H9 (cell line): ENCODE measurements around the gene NUP160. TPM values are rescaled to one million over a fixed set of nuclear protein-coding genes. Genes with fewer than 3 reads are reported as not detected.
"Not testable (repeated sequence)": the region's sequence is repeated elsewhere in the genome, so short reads cannot be mapped to it uniquely, and the experiment has no call there.

Source experiments
- DNase-seq: peaks from one replicate; pipeline ENCODE4 v3.0.0-alpha.2; 2017
- H2AFZ ChIP-seq: one replicate; pipeline ENCODE4 v1.6.1; 2013; ENCODE audit warnings: mild to moderate bottlenecking, low read length, control low read depth, moderate library complexity
- H2AK5ac ChIP-seq: 2 replicates; pipeline ENCODE4 v1.6.1; 2013; ENCODE audit warnings: low read length, control low read depth, mixed read lengths; ENCODE audit not compliant: insufficient read length
- H2BK120ac ChIP-seq: one replicate; pipeline ENCODE4 v1.6.1; 2013; ENCODE audit warnings: low read depth, mild to moderate bottlenecking, low read length, control low read depth, inconsistent platforms; ENCODE audit not compliant: poor library complexity, severe bottlenecking
- H2BK12ac ChIP-seq: 2 replicates; pipeline ENCODE4 v1.6.1; 2013; ENCODE audit warnings: low read length, control low read depth, mixed read lengths, low read depth; ENCODE audit not compliant: insufficient read length
- H2BK15ac ChIP-seq: 2 replicates; pipeline ENCODE4 v1.6.1; 2013; ENCODE audit warnings: low read depth, low read length, control low read depth
- H2BK20ac ChIP-seq: one replicate; pipeline ENCODE4 v1.6.1; 2013; ENCODE audit warnings: low read depth, mild to moderate bottlenecking, low read length, control low read depth, inconsistent platforms; ENCODE audit not compliant: poor library complexity, severe bottlenecking
- H2BK5ac ChIP-seq: 2 replicates; pipeline ENCODE4 v1.6.1; 2013; ENCODE audit warnings: low read length, control low read depth, mixed read lengths; ENCODE audit not compliant: insufficient read length
- H3K14ac ChIP-seq: 2 replicates; pipeline ENCODE4 v1.6.1; 2013; ENCODE audit warnings: low read length, control low read depth; ENCODE audit not compliant: insufficient read depth
- H3K18ac ChIP-seq: 2 replicates; pipeline ENCODE4 v1.6.1; 2013; ENCODE audit warnings: low read depth, mild to moderate bottlenecking, mixed read lengths, low read length, control low read depth; ENCODE audit not compliant: insufficient read length
- H3K23ac ChIP-seq: 2 replicates; pipeline ENCODE4 v1.6.1; 2013; ENCODE audit warnings: low read length, control low read depth, mixed read lengths, low read depth; ENCODE audit not compliant: insufficient read length
- H3K23me2 ChIP-seq: 2 replicates; pipeline ENCODE4 v1.6.1; 2013; ENCODE audit warnings: low read depth, mild to moderate bottlenecking, mixed read lengths, low read length, control low read depth; ENCODE audit not compliant: insufficient read length, poor library complexity, severe bottlenecking
- H3K27ac ChIP-seq: 2 replicates; pipeline ENCODE4 v1.5.1; 2013; ENCODE audit warnings: low read length, control low read depth, mixed read lengths, low read depth; ENCODE audit not compliant: insufficient read length
- H3K27me3 ChIP-seq: 2 replicates; pipeline ENCODE4 v1.6.1; 2013; ENCODE audit warnings: low read length, control low read depth, inconsistent platforms; ENCODE audit not compliant: insufficient read depth
- H3K4ac ChIP-seq: 2 replicates; pipeline ENCODE4 v1.6.1; 2013; ENCODE audit warnings: low read depth, mild to moderate bottlenecking, control low read depth, inconsistent platforms, low read length, moderate library complexity
- H3K4me1 ChIP-seq: 2 replicates; pipeline ENCODE4 v1.6.1; 2013; ENCODE audit warnings: low read length, control low read depth, inconsistent platforms; ENCODE audit not compliant: insufficient read depth
- H3K4me2 ChIP-seq: 2 replicates; pipeline ENCODE4 v1.6.1; 2013; ENCODE audit warnings: low read length, control low read depth, mixed read lengths; ENCODE audit not compliant: insufficient read length, insufficient read depth
- H3K56ac ChIP-seq: 2 replicates; pipeline ENCODE4 v1.6.1; 2013; ENCODE audit warnings: low read depth, mild to moderate bottlenecking, mixed read lengths, low read length, control low read depth; ENCODE audit not compliant: insufficient read length
- H3K79me1 ChIP-seq: 2 replicates; pipeline ENCODE4 v1.6.1; 2013; ENCODE audit warnings: low read depth, mild to moderate bottlenecking, moderate library complexity, low read length, control low read depth, inconsistent platforms; ENCODE audit not compliant: insufficient read depth, poor library complexity, severe bottlenecking
- H3K79me2 ChIP-seq: 2 replicates; pipeline ENCODE4 v1.6.1; 2013; ENCODE audit warnings: low read length, control low read depth, inconsistent platforms; ENCODE audit not compliant: insufficient read depth
- H3K9ac ChIP-seq: 2 replicates; pipeline ENCODE4 v1.6.1; 2013; ENCODE audit warnings: low read length, control low read depth, mixed read lengths; ENCODE audit not compliant: insufficient read length; ENCODE audit errors: extremely low read depth
- H3K9me3 ChIP-seq: one replicate; pipeline ENCODE4 v1.6.1; 2013; ENCODE audit warnings: low read depth, low read length, inconsistent platforms; ENCODE audit not compliant: control insufficient read depth
- H3T11ph ChIP-seq: one replicate; pipeline ENCODE4 v1.6.1; 2013; ENCODE audit warnings: mild to moderate bottlenecking, low read length, control low read depth, inconsistent platforms
- H4K20me1 ChIP-seq: one replicate; pipeline ENCODE4 v1.6.1; 2013; ENCODE audit not compliant: control insufficient read depth, insufficient read length, insufficient read depth
- H4K5ac ChIP-seq: 2 replicates; pipeline ENCODE4 v1.6.1; 2013; ENCODE audit warnings: low read depth, mild to moderate bottlenecking, mixed read lengths, low read length, control low read depth; ENCODE audit not compliant: insufficient read length
- H4K8ac ChIP-seq: replicated peaks from 2 replicates; pipeline ENCODE4 v1.6.1; 2013; ENCODE audit warnings: low read length, control low read depth, mixed read lengths, low read depth; ENCODE audit not compliant: insufficient read length
- H4K91ac ChIP-seq: 2 replicates; pipeline ENCODE4 v1.6.1; 2013; ENCODE audit warnings: low read depth, mild to moderate bottlenecking, moderate library complexity, mixed read lengths, low read length, control low read depth; ENCODE audit not compliant: insufficient read length
- H3K27ac Mint-ChIP-seq, 3 experiments: 2 replicates in 2 of 3; 3 replicates in 1 of 3; pipeline ENCODE4 v1.8.0; 2020 to 2021; ENCODE audit warnings: mixed read lengths in 3 of 3, mild to moderate bottlenecking in 1 of 3, moderate library complexity in 1 of 3
- H3K27me3 Mint-ChIP-seq: 2 replicates; pipeline ENCODE4 v1.8.0; 2021; ENCODE audit warnings: low read depth, mild to moderate bottlenecking, moderate library complexity, mixed read lengths
- H3K36me3 Mint-ChIP-seq, 3 experiments: 2 replicates in 2 of 3; 3 replicates in 1 of 3; pipeline ENCODE4 v1.8.0; 2020 to 2021; ENCODE audit warnings: low read depth in 3 of 3, mixed read lengths in 3 of 3; ENCODE audit not compliant: insufficient read depth in 1 of 3
- H3K4me1 Mint-ChIP-seq, 2 experiments: 2 replicates each; pipeline ENCODE4 v1.8.0; 2020; ENCODE audit warnings: mixed read lengths in 2 of 2
- H3K4me3 Mint-ChIP-seq, 2 experiments: 2 replicates in 1 of 2; 3 replicates in 1 of 2; pipeline ENCODE4 v1.8.0; 2020 to 2021; ENCODE audit warnings: mild to moderate bottlenecking in 2 of 2, mixed read lengths in 2 of 2, moderate library complexity in 1 of 2
- H3K9me3 Mint-ChIP-seq, 2 experiments: 2 replicates in 1 of 2; 3 replicates in 1 of 2; pipeline ENCODE4 v1.8.0; 2020; ENCODE audit warnings: mild to moderate bottlenecking in 2 of 2, mixed read lengths in 2 of 2, moderate library complexity in 1 of 2
- CTCF ChIP-seq: fragments of 200-600 bp; sonication (generic); conservative IDR thresholded peaks from 3 replicates; pipeline ENCODE4 v1.8.0; 2021; ENCODE audit warnings: antibody characterized with exemption, mild to moderate bottlenecking
- WGBS: extraction: QIAGEN DNeasy Blood & Tissue Kit; methylation state at CpG from one replicate; pipeline ENCODE4 v1.1.7; 2013; ENCODE audit warnings: missing lambda C conversion rate, low lambda C conversion rate, mixed read lengths; ENCODE audit not compliant: insufficient read length; ENCODE audit errors: extremely low coverage; 5-methylcytosine and 5-hydroxymethylcytosine counted together
- total RNA-seq: library from RNA; stranded (reverse); gene quantifications from 2 replicates; pipeline ENCODE4 v1.2.1, GENCODE V29; 2021

NUP160 gene
- total RNA-seq, 1 experiment from 2014 or later = 86.1 TPM

- Histone ChIP-seq H3K79me1 (peaks cover 2% of the 10 kb centered on the region), H2BK5ac (no peak overlapping the region), H3K56ac (no peak overlapping the region), H2BK120ac (no peak overlapping the region), H4K8ac (no peak overlapping the region), H3K27ac (no peak overlapping the region), H2BK20ac (no peak overlapping the region), H3K23me2 (peaks cover 3% of the 10 kb centered on the region), H3K18ac (no peak overlapping the region), H3K79me2 (peaks cover 9% of the 10 kb centered on the region; the same call in 1 of the 2 replicates), H4K5ac (no peak overlapping the region), H3T11ph (no peak overlapping the region), H3K14ac (no peak overlapping the region), H2AK5ac (no peak overlapping the region), H4K91ac (no peak overlapping the region), H3K23ac (no peak overlapping the region), H3K4me1 (no peaks in the 10 kb centered on the region; the same call in 1 of the 2 replicates), H3K4ac (no peak overlapping the region), H2AFZ (no peak overlapping the region), H4K20me1 (no peaks in the 10 kb centered on the region), H3K4me2 (no peak overlapping the region), H3K9me3 (no peaks in the 10 kb centered on the region), H3K27me3 (no peaks in the 10 kb centered on the region), H2BK12ac (no peak overlapping the region), H2BK15ac (no peak overlapping the region), H3K9ac (no peak overlapping the region)
- H3K4me3 Mint-ChIP-seq = peak overlapping the region; percentile 98
- no peak for TF ChIP-seq CTCF
- H3K27me3 Mint-ChIP-seq = no peaks in the 10 kb centered on the region; the same call in 1 of the 2 replicates
- H3K9me3 Mint-ChIP-seq = no peaks in the 10 kb centered on the region; a peak in 1 of 5 replicates
- WGBS = no CpG with 5 or more reads among the region's 2 CpGs
- H3K36me3 Mint-ChIP-seq = peaks cover 32 to 53% (median 45%) of the 10 kb centered on the region in 3 experiments; a peak in 6 of 7 replicates
- H3K4me1 Mint-ChIP-seq = peaks cover 11 to 18% of the 10 kb centered on the region in 2 experiments
- DNase-seq = no peak
- H3K27ac Mint-ChIP-seq = peak overlapping the region; percentile 25 to 91 (median 74); a peak in 4 of 7 replicates
Measured at GRCh38 chr11:47765086-47765485, 83.1 kb downstream of the NUP160 start.

- H3K4me1 Mint-ChIP-seq = not testable (repeated sequence)
- no CpG with 5 or more reads among the region's 11 CpGs for WGBS
Measured at GRCh38 chr11:47759291-47759690, 88.9 kb downstream of the NUP160 start.

More at GRCh38 chr11:47759291-47759690, 88.9 kb downstream of the NUP160 start:
- H3K4ac ChIP-seq, H3K9ac ChIP-seq, H3K27me3 ChIP-seq, H3K23ac ChIP-seq, H2BK12ac ChIP-seq, H3K79me1 ChIP-seq, DNase-seq, H2BK5ac ChIP-seq, H3K27ac ChIP-seq, H3K56ac ChIP-seq, H3K79me2 ChIP-seq, H2BK120ac ChIP-seq, H3K9me3 Mint-ChIP-seq, H4K91ac ChIP-seq, H3K18ac ChIP-seq, H3K14ac ChIP-seq, H2AK5ac ChIP-seq, H4K8ac ChIP-seq, H2BK15ac ChIP-seq, H3K4me3 Mint-ChIP-seq, H3K9me3 ChIP-seq, H3K23me2 ChIP-seq, H4K5ac ChIP-seq, H3K27ac Mint-ChIP-seq, H2BK20ac ChIP-seq, H3K4me2 ChIP-seq, H2AFZ ChIP-seq, H3K4me1 ChIP-seq, H3T11ph ChIP-seq, H4K20me1 ChIP-seq, H3K27me3 Mint-ChIP-seq: not testable (repeated sequence)
- peaks cover 49 to 89% (median 81%) of the 10 kb centered on the region in 3 experiments for H3K36me3 Mint-ChIP-seq
